PFSK-1 (cell line): ENCODE results near the gene ZNF688.

Experiments
- FOXP2 ChIP-seq: optimal IDR thresholded peaks from 2 replicates; pipeline ENCODE3; 2011; ENCODE audit warnings: borderline replicate concordance, control low read depth, inconsistent platforms; ENCODE audit not compliant: insufficient read depth; ENCODE audit errors: extremely low read length, extremely low read depth
- POLR2AphosphoS5 ChIP-seq: IDR thresholded peaks from 2 replicates; pipeline ENCODE4 v1.6.1; 2012; ENCODE audit warnings: low read depth, mild to moderate bottlenecking, control low read depth, low read length, moderate library complexity
- SIN3A ChIP-seq: IDR thresholded peaks from 2 replicates; pipeline ENCODE4 v1.6.1; 2012; ENCODE audit warnings: mild to moderate bottlenecking, low read length, moderate library complexity, borderline replicate concordance; ENCODE audit not compliant: insufficient read depth
- TAF1 ChIP-seq: IDR thresholded peaks from 2 replicates; pipeline ENCODE4 v1.6.1; 2012; ENCODE audit warnings: low read length, control low read depth, borderline replicate concordance; ENCODE audit not compliant: insufficient read depth
- TF ChIP-seq, protein P1 (sequence below), 2 experiments: IDR thresholded peaks; 2 replicates each; pipeline versions ENCODE4 v1.6.1 to v1.8.0; 2011 to 2012; ENCODE audit warnings: low read depth in 2 of 2, low read length in 2 of 2, control low read depth in 1 of 2, inconsistent platforms in 1 of 2, mild to moderate bottlenecking in 1 of 2, moderate library complexity in 1 of 2; ENCODE audit not compliant: insufficient read depth in 1 of 2

ZNF688 gene

DNA sequence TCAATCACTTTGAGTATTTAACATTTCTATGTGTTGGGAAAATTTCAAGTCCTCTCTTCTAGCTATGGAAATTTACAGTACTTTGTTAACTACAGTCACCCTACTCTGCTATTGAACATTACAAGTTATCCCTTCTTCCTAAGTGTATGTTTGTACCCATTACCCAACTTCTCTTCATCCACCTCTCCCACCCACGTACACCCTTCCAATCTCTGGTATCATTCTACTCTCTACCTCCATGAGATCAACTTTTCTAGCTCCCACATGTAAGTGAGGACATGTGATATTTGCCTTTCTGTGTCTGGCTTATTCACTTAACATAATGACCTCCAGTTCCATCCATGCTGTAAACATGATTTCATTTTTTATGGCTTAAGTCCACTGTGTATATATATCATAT lies 3.2 kb upstream of the ZNF688 start:
- TF ChIP-seq, protein P1, sequence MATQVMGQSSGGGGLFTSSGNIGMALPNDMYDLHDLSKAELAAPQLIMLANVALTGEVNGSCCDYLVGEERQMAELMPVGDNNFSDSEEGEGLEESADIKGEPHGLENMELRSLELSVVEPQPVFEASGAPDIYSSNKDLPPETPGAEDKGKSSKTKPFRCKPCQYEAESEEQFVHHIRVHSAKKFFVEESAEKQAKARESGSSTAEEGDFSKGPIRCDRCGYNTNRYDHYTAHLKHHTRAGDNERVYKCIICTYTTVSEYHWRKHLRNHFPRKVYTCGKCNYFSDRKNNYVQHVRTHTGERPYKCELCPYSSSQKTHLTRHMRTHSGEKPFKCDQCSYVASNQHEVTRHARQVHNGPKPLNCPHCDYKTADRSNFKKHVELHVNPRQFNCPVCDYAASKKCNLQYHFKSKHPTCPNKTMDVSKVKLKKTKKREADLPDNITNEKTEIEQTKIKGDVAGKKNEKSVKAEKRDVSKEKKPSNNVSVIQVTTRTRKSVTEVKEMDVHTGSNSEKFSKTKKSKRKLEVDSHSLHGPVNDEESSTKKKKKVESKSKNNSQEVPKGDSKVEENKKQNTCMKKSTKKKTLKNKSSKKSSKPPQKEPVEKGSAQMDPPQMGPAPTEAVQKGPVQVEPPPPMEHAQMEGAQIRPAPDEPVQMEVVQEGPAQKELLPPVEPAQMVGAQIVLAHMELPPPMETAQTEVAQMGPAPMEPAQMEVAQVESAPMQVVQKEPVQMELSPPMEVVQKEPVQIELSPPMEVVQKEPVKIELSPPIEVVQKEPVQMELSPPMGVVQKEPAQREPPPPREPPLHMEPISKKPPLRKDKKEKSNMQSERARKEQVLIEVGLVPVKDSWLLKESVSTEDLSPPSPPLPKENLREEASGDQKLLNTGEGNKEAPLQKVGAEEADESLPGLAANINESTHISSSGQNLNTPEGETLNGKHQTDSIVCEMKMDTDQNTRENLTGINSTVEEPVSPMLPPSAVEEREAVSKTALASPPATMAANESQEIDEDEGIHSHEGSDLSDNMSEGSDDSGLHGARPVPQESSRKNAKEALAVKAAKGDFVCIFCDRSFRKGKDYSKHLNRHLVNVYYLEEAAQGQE (IDR thresholded peaks at IDR 0.05; ENCODE audit: insufficient read depth in 1 of 2, low read depth in 2 of 2, low read length in 2 of 2): no peak

GRCh38 chr16:30570636-30571444 lies 674 bp downstream of the ZNF688 start:
- TF ChIP-seq SIN3A (no peak), POLR2AphosphoS5 (no peak), TAF1 (no peak), FOXP2 (no peak)
- TF ChIP-seq, protein P1 (IDR thresholded peaks at IDR 0.05; ENCODE audit: insufficient read depth in 1 of 2, low read depth in 2 of 2, low read length in 2 of 2): peak; percentile 44 to 81; a peak in 3 of 4 replicates

GRCh38 chr16:30569746-30570635 lies 1.5 kb downstream of the ZNF688 start:
- TF ChIP-seq POLR2AphosphoS5: no peak
- TF ChIP-seq SIN3A: no peak

- TF ChIP-seq POLR2AphosphoS5: no peak
- TF ChIP-seq, protein P1 (IDR thresholded peaks at IDR 0.05; ENCODE audit: insufficient read depth in 1 of 2, low read depth in 2 of 2, low read length in 2 of 2): no peak
- no peak for TF ChIP-seq FOXP2
- TF ChIP-seq TAF1: no peak
- TF ChIP-seq SIN3A: no peak
Observed at GRCh38 chr16:30569281-30569680, 2.2 kb downstream of the ZNF688 start.

DNA sequence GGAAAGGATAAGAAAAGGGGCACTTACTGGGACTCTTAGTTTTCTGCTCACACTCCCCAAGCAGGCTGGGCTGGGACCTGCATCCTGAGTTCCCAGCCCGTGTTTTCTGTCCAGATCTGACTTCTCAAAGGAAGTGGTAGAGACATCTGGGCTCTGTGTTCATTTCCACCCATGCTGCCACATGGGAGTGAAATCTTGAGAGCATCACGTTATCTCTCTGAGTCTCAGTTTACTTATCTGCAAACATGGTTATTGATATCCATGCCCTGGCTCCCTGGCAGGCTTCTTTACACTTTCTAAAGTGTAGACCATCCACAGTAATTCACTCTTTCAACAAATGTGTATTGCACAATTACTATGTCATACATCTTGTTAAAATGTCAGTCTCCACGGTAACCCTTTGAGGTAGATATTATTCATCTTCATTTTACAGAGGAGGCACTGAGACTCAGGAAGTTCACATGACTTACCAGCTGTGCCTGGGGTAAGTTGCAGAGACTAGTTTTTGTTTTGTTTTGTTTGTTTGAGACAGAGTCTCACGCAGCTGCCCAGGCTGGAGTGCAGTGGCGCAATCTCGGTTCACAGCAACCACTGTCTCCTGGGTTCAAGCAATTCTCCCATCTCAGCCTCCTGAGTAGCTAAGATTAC lies 3.4 kb downstream of the ZNF688 start:
- TF ChIP-seq POLR2AphosphoS5 (no peak), SIN3A (no peak), TAF1 (no peak), FOXP2 (no peak)
- TF ChIP-seq, protein P1 (IDR thresholded peaks at IDR 0.05; ENCODE audit: insufficient read depth in 1 of 2, low read depth in 2 of 2, low read length in 2 of 2): no peak
